Mucosa of rectum (tissue), 2 donors: ENCODE data around the gene HTR2C.
"Not testable (repeated sequence)": the region's sequence is repeated elsewhere in the genome, so short reads cannot be mapped to it uniquely, and the experiment has no call there.

Experiments used
- H3K27ac ChIP-seq, 2 donors: one replicate each; pipeline ENCODE4 v1.7.0; 2013; ENCODE audit warnings: inconsistent platforms in 2 of 2, low read depth in 2 of 2, low read length in 2 of 2
- H3K27me3 ChIP-seq, 2 donors: one replicate each; pipeline ENCODE4 v1.7.0; 2013; ENCODE audit warnings: low read length in 2 of 2; ENCODE audit not compliant: control insufficient read depth in 2 of 2, insufficient read depth in 2 of 2
- H3K36me3 ChIP-seq, 2 donors: one replicate each; pipeline ENCODE4 v1.7.0; 2013; ENCODE audit warnings: low read length in 2 of 2; ENCODE audit not compliant: control insufficient read depth in 2 of 2, insufficient read depth in 2 of 2
- H3K4me1 ChIP-seq, 2 donors: one replicate each; pipeline ENCODE4 v1.7.0; 2013; ENCODE audit warnings: low read length in 2 of 2, mild to moderate bottlenecking in 1 of 2; ENCODE audit not compliant: control insufficient read depth in 2 of 2, insufficient read depth in 2 of 2
- H3K4me3 ChIP-seq, 2 donors: one replicate each; pipeline ENCODE4 v1.7.0; 2013; ENCODE audit warnings: low read length in 2 of 2
- H3K9ac ChIP-seq, 2 donors: one replicate each; pipeline ENCODE4 v1.7.0; 2013; ENCODE audit warnings: low read length in 2 of 2, low read depth in 1 of 2, mild to moderate bottlenecking in 1 of 2
- H3K9me3 ChIP-seq, 2 donors: one replicate each; pipeline ENCODE4 v1.7.0; 2013; ENCODE audit warnings: low read length in 2 of 2; ENCODE audit not compliant: control insufficient read depth in 2 of 2
- donor health status: healthy.
- donor health status: Normal muscosa, but diverticular disease.

HTR2C gene

DNA sequence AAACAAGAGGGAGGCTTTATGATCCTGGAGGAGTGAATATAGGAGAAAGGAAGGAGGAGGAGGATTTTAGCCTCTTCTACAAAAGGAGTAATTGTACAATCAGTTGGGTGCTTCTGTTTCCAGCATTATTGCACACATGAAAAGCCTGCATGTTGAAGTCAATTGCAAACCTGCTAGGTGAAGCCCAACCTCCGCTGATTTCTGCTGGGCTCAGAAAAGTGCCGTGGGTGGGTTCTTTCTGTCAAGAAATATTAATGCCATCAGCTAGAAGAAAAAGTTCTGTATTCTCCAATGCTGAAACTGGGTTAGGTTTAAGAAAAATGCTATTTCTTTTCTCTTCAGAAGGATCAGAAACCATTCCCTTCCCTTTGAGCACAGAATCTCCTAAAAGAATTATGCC, 349.4 kb downstream of the HTR2C start:
- H3K4me1 ChIP-seq, H3K36me3 ChIP-seq: not testable (repeated sequence)

GRCh38 chrX:114937090-114937489, 353.2 kb downstream of the HTR2C start:
- not testable (repeated sequence) for H3K9ac ChIP-seq, H3K9me3 ChIP-seq, H3K27ac ChIP-seq, H3K4me1 ChIP-seq, H3K27me3 ChIP-seq, H3K36me3 ChIP-seq, H3K4me3 ChIP-seq

More for the DNA sequence above, 349.4 kb downstream of the HTR2C start:
- H3K9ac ChIP-seq, H3K4me3 ChIP-seq, H3K27ac ChIP-seq, H3K27me3 ChIP-seq, H3K9me3 ChIP-seq: not testable (repeated sequence)

- H3K27me3 ChIP-seq, result peaks cover 0 to 3% of the 10 kb centered on the region in 2 donors
- H3K9ac ChIP-seq, result no peak overlapping the region
- no peak overlapping the region for H3K4me3 ChIP-seq
- H3K4me1 ChIP-seq, result no peaks in the 10 kb centered on the region
- no peaks in the 10 kb centered on the region for H3K36me3 ChIP-seq
- H3K9me3 ChIP-seq, result no peaks in the 10 kb centered on the region
- H3K27ac ChIP-seq, result no peak overlapping the region
Observed at GRCh38 chrX:114952696-114953095, 368.8 kb downstream of the HTR2C start.
